ENCODE results near the gene LDLRAD2. TPM values are rescaled to one million over a fixed set of nuclear protein-coding genes. Genes with fewer than 3 reads are reported as not detected.

Gene LDLRAD2
- total RNA-seq, 1 donor from 2014 or later, result 0.14 TPM

- TF ChIP-seq EZH2 (IDR thresholded peaks at IDR 0.05; ENCODE audit: insufficient read depth, low read length), result no peak
- TF ChIP-seq, protein P1, sequence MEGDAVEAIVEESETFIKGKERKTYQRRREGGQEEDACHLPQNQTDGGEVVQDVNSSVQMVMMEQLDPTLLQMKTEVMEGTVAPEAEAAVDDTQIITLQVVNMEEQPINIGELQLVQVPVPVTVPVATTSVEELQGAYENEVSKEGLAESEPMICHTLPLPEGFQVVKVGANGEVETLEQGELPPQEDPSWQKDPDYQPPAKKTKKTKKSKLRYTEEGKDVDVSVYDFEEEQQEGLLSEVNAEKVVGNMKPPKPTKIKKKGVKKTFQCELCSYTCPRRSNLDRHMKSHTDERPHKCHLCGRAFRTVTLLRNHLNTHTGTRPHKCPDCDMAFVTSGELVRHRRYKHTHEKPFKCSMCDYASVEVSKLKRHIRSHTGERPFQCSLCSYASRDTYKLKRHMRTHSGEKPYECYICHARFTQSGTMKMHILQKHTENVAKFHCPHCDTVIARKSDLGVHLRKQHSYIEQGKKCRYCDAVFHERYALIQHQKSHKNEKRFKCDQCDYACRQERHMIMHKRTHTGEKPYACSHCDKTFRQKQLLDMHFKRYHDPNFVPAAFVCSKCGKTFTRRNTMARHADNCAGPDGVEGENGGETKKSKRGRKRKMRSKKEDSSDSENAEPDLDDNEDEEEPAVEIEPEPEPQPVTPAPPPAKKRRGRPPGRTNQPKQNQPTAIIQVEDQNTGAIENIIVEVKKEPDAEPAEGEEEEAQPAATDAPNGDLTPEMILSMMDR (IDR thresholded peaks at IDR 0.05; ENCODE audit: insufficient read depth, low read depth, low read length), result no peak
- no peak for DNase-seq (ENCODE audit: low read depth)
- Histone ChIP-seq H3K4me1 (ENCODE audit: insufficient read depth, low read length) (no peaks in the 10 kb centered on the region), H3K36me3 (ENCODE audit: insufficient read depth, low read length) (peaks cover 29% of the 10 kb centered on the region), H4K20me1 (ENCODE audit: insufficient read depth, low read length) (no peaks in the 10 kb centered on the region), H3K27me3 (ENCODE audit: insufficient read depth, low read length) (no peaks in the 10 kb centered on the region), H2AFZ (ENCODE audit: low read depth, low read length) (no peak overlapping the region), H3K4me2 (ENCODE audit: low read length) (no peak overlapping the region), H3K4me3 (ENCODE audit: insufficient read depth, low read depth, low read length) (no peak overlapping the region), H3K9me3 (ENCODE audit: insufficient read depth, low read depth, low read length) (peaks cover 5% of the 10 kb centered on the region), H3K9ac (ENCODE audit: low read length) (no peak overlapping the region), H3K79me2 (ENCODE audit: insufficient read depth, low read length) (no peaks in the 10 kb centered on the region), H3K27ac (ENCODE audit: low read depth, low read length) (no peak overlapping the region)
- FAIRE-seq, result no peak
- Mint-ChIP-seq H3K4me1 (ENCODE audit: low read depth, unreplicated experiment) (no peaks in the 10 kb centered on the region), H3K27ac (ENCODE audit: unreplicated experiment) (no peak overlapping the region), H3K4me3 (ENCODE audit: unreplicated experiment) (no peak overlapping the region), H3K27me3 (ENCODE audit: low read depth, unreplicated experiment) (no peaks in the 10 kb centered on the region), H3K36me3 (ENCODE audit: low read depth, unreplicated experiment) (peaks cover 45% of the 10 kb centered on the region), H3K9me3 (ENCODE audit: unreplicated experiment) (peaks cover 3% of the 10 kb centered on the region)
Observed at GRCh38 chr1:21838359-21839157, 26.5 kb downstream of the LDLRAD2 start.

- H3K27ac Mint-ChIP-seq (ENCODE audit: unreplicated experiment), result no peak overlapping the region
- Histone ChIP-seq H4K20me1 (ENCODE audit: insufficient read depth, low read length) (no peaks in the 10 kb centered on the region), H3K9ac (ENCODE audit: low read length) (no peak overlapping the region), H3K4me3 (ENCODE audit: insufficient read depth, low read depth, low read length) (no peak overlapping the region), H3K36me3 (ENCODE audit: insufficient read depth, low read length) (peaks cover 22% of the 10 kb centered on the region), H3K4me2 (ENCODE audit: low read length) (no peak overlapping the region), H3K79me2 (ENCODE audit: insufficient read depth, low read length) (no peaks in the 10 kb centered on the region), H3K27me3 (ENCODE audit: insufficient read depth, low read length) (no peaks in the 10 kb centered on the region), H2AFZ (ENCODE audit: low read depth, low read length) (no peak overlapping the region), H3K9me3 (ENCODE audit: insufficient read depth, low read depth, low read length) (peaks cover 4% of the 10 kb centered on the region), H3K27ac (ENCODE audit: low read depth, low read length) (no peak overlapping the region), H3K4me1 (ENCODE audit: insufficient read depth, low read length) (no peaks in the 10 kb centered on the region)
- no peak for FAIRE-seq
- H3K36me3 Mint-ChIP-seq (ENCODE audit: low read depth, unreplicated experiment), result peaks cover 41% of the 10 kb centered on the region
- TF ChIP-seq, protein P1 (IDR thresholded peaks at IDR 0.05; ENCODE audit: insufficient read depth, low read depth, low read length), result no peak
- no peak for TF ChIP-seq EZH2 (IDR thresholded peaks at IDR 0.05; ENCODE audit: insufficient read depth, low read length)
- H3K4me3 Mint-ChIP-seq (ENCODE audit: unreplicated experiment), result no peak overlapping the region
- H3K27me3 Mint-ChIP-seq (ENCODE audit: low read depth, unreplicated experiment), result no peaks in the 10 kb centered on the region
- peaks cover 3% of the 10 kb centered on the region for H3K9me3 Mint-ChIP-seq (ENCODE audit: unreplicated experiment)
- H3K4me1 Mint-ChIP-seq (ENCODE audit: low read depth, unreplicated experiment), result no peaks in the 10 kb centered on the region
- no peak for DNase-seq (ENCODE audit: low read depth)
Observed at GRCh38 chr1:21839337-21840037, 27.4 kb downstream of the LDLRAD2 start.
